ENCODE data around the gene PTGIS. TPM values are rescaled to one million over a fixed set of nuclear protein-coding genes. Genes with fewer than 3 reads are reported as not detected.

PTGIS gene
- total and polyA plus RNA-seq, 2 of the 4 experiments (the other 2 are of a cell fraction) = 1.6 to 2.6 TPM

DNA sequence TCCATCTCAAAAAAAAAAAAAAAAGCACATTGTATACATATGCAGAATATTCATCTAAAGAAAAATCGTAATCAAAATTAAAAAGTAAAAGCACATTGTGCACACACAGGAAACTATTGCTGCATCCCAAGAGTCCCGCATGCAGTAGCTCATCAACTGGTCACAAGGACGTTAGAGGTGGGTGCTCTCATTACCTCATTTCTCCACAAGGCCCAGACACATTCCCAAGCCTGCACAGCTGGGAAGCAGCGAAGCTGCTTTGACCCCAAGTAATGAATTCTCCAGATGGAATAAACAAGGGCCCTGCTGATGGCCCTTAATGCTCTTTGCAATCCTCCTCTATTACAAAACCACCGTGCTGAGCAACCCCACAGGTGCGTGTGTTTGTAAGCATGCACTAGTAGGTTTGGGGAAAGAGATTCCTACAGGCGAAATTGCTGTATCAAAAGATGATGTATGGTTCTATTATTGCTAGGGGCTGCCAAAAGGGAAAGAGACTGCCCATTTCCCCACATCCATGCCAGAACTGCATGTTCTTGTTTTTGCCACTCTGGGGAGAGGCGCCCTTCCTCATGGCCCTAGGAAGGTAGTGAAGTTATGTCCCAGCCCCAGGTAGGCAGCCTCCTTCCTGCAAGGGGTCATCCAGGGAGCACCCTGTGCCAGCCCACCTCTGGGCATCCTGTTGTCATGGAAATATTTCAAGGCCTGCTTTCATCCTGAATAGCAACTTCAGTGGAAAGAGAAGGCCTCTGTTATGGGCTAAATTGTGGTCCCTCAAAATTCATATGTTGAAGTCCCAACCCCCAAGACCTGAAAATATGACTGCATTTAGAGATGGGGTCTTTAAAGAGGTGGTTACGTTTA lies 34.6 kb upstream of the PTGIS start:
- H3K4me1 ChIP-seq (ENCODE audit: control insufficient read depth, insufficient read depth, low read length) = peaks cover 8% of the 10 kb centered on the region
- H3K23ac ChIP-seq (ENCODE audit: low read depth, low read length) = no peak overlapping the region
- no peak overlapping the region for H4K8ac ChIP-seq (ENCODE audit: low read depth in 2 of 2, low read length in 2 of 2)
- in situ Hi-C loops (cut with MboI; ENCODE audit: low sequenced_read_pairs) (loop anchor here (25.0 kb wide), 1 partner anchor 485 kb away; no protein-coding TSS in a partner anchor), intact Hi-C loops (cut with micrococcal nuclease) (no loop called here), dilution Hi-C loops (cut with HindIII; ENCODE audit: low sequenced_read_pairs, unreplicated experiment) (no loop called here)
- no peak overlapping the region for H2AK5ac ChIP-seq (ENCODE audit: low read depth, low read length)
- no peaks in the 10 kb centered on the region for H3K9me1 ChIP-seq (ENCODE audit: insufficient read depth, low read length)
- no peak overlapping the region for H4K5ac ChIP-seq (ENCODE audit: low read depth, low read length)
- peak overlapping the region; percentile 40 for H2AFZ ChIP-seq (replicated peaks; ENCODE audit: low read length, poor library complexity)
- DNase-seq (peak; percentile 41), ATAC-seq (ENCODE audit: low read depth) (no peak)
- no peak overlapping the region for H2AK9ac ChIP-seq (replicated peaks; ENCODE audit: low read depth, low read length, poor library complexity)
- 100% methylated on average over 2 of the region's 9 CpGs; no CpG with 5 or more reads in 1 of the 2 experiments for WGBS, 2 experiments (ENCODE audit: extremely low coverage in 2 of 2, insufficient read length in 1 of 2)
- H3K4me2 ChIP-seq (ENCODE audit: low read depth, low read length) = no peak overlapping the region
- no peaks in the 10 kb centered on the region for H3K27me3 ChIP-seq (ENCODE audit: control insufficient read depth, insufficient read depth, low read length)
- no peaks in the 10 kb centered on the region for H3K79me1 ChIP-seq (ENCODE audit: low read depth in 1 of 2, low read length in 2 of 2)
- no peak overlapping the region for H2BK5ac ChIP-seq (ENCODE audit: low read depth, low read length, poor library complexity, severe bottlenecking)
- no TSS peak for BruUV-seq (replicated peaks)
- POLR2A ChIA-PET (ENCODE audit: unreplicated experiment) = no interaction called here
- H4K91ac ChIP-seq (ENCODE audit: insufficient read depth, low read depth, low read length) = no peak overlapping the region
- H3K9me3 ChIP-seq (ENCODE audit: control insufficient read depth, insufficient read depth, low read length) = no peaks in the 10 kb centered on the region
- H2BK20ac ChIP-seq (ENCODE audit: low read depth, low read length) = no peak overlapping the region
- no peak overlapping the region for H3K27ac ChIP-seq (ENCODE audit: insufficient read depth, low read length)
- no peak overlapping the region for H2BK15ac ChIP-seq (ENCODE audit: low read depth, low read length)
- H3K14ac ChIP-seq (replicated peaks; ENCODE audit: low read depth, low read length) = no peak overlapping the region
- no peak overlapping the region for H3K56ac ChIP-seq (ENCODE audit: extremely low read depth, insufficient read depth, low read length)
- CTCF ChIA-PET = interaction anchor here (1.0 to 1.6 kb wide), 2 partner anchors 61 kb away, joined by 4 read pairs; no protein-coding TSS in a partner anchor
- no peak overlapping the region for H3K18ac ChIP-seq (ENCODE audit: low read depth, low read length)
- H4K20me1 ChIP-seq (ENCODE audit: insufficient read depth, low read length) = no peaks in the 10 kb centered on the region
- H3K4ac ChIP-seq (ENCODE audit: low read depth, low read length) = no peak overlapping the region
- H3K36me3 ChIP-seq (ENCODE audit: control insufficient read depth, insufficient read depth, low read length) = no peaks in the 10 kb centered on the region
- H2BK120ac ChIP-seq (ENCODE audit: low read depth, low read length) = no peak overlapping the region; the same call in 1 of the 2 replicates
- H3K9ac ChIP-seq (ENCODE audit: low read depth, low read length) = no peak overlapping the region
- no peak overlapping the region for H3K4me3 ChIP-seq (ENCODE audit: insufficient read depth, low read depth, low read length)
- TF ChIP-seq FOS (IDR thresholded peaks at IDR 0.05; ENCODE audit: low read depth, low read length) = no peak
- no peak for TF ChIP-seq POLR2A (IDR thresholded peaks at IDR 0.05; ENCODE audit: low read depth, low read length)
- TF ChIP-seq, protein P1, sequence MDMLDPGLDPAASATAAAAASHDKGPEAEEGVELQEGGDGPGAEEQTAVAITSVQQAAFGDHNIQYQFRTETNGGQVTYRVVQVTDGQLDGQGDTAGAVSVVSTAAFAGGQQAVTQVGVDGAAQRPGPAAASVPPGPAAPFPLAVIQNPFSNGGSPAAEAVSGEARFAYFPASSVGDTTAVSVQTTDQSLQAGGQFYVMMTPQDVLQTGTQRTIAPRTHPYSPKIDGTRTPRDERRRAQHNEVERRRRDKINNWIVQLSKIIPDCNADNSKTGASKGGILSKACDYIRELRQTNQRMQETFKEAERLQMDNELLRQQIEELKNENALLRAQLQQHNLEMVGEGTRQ (IDR thresholded peaks at IDR 0.05; ENCODE audit: low read depth, low read length) = no peak
- TF ChIP-seq RAD21 (IDR thresholded peaks at IDR 0.05; ENCODE audit: low read length) = no peak
- no peak for TF ChIP-seq CHD1 (IDR thresholded peaks at IDR 0.05; ENCODE audit: low read depth, low read length)
- TF ChIP-seq, protein P2, sequence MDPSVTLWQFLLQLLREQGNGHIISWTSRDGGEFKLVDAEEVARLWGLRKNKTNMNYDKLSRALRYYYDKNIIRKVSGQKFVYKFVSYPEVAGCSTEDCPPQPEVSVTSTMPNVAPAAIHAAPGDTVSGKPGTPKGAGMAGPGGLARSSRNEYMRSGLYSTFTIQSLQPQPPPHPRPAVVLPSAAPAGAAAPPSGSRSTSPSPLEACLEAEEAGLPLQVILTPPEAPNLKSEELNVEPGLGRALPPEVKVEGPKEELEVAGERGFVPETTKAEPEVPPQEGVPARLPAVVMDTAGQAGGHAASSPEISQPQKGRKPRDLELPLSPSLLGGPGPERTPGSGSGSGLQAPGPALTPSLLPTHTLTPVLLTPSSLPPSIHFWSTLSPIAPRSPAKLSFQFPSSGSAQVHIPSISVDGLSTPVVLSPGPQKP (IDR thresholded peaks at IDR 0.05; ENCODE audit: borderline replicate concordance, low read depth, low read length) = no peak
- no peak for TF ChIP-seq MXI1 (IDR thresholded peaks at IDR 0.05; ENCODE audit: borderline replicate concordance, low read depth, low read length)
- no peak for TF ChIP-seq CEBPB (IDR thresholded peaks at IDR 0.05; ENCODE audit: low read depth, low read length)
- no peak for TF ChIP-seq BHLHE40 (IDR thresholded peaks at IDR 0.05; ENCODE audit: low read depth, low read length)
- no peak for TF ChIP-seq SMC3 (IDR thresholded peaks at IDR 0.05; ENCODE audit: low read depth, low read length)
- no peak for TF ChIP-seq MAFK (IDR thresholded peaks at IDR 0.05; ENCODE audit: low read depth, low read length)
- TF ChIP-seq NFE2L2 (IDR thresholded peaks at IDR 0.05; ENCODE audit: low read depth, low read length) = no peak
- TF ChIP-seq MAZ (IDR thresholded peaks at IDR 0.05; ENCODE audit: borderline replicate concordance, low read depth, low read length) = no peak
- no peak for TF ChIP-seq RFX5 (IDR thresholded peaks at IDR 0.05; ENCODE audit: low read depth, low read length)
- no peak for TF ChIP-seq RCOR1 (IDR thresholded peaks at IDR 0.05; ENCODE audit: insufficient replicate concordance, low read length)
